Measurements from ENCODE around the gene PSD.

Gene PSD

DNA sequence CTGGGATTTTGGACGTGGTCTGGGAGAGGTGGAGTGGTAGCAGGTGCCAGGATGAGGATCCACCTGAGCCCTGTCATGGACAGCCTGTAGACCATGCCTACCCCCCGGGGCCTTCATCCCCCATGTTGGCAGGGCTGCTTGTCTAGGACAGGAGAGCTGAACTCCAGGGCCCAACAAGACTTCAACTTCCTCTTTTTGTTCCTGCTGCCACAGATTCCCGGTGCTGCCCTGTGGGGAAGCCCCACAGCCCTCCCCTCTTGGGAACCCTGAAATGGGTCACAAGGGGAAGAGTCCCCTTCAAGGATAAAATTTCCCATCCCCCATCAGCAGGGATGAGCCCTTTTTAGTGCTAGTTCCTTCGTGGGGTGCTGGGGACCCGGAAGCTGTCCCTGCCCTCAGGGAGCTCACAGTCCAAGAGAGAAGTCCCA, 15.0 kb upstream of the PSD start:
- H3K27me3 ChIP-seq (ENCODE audit: insufficient read depth, low read depth) = peaks cover 12% of the 10 kb centered on the region; the same call in 1 of the 2 replicates
- 0 out of 2 replicates have a peak overlapping the region, but pooled peaks have one; percentile 72 for H2AFZ ChIP-seq (ENCODE audit: low read depth)
- TF ChIP-seq, protein P1, sequence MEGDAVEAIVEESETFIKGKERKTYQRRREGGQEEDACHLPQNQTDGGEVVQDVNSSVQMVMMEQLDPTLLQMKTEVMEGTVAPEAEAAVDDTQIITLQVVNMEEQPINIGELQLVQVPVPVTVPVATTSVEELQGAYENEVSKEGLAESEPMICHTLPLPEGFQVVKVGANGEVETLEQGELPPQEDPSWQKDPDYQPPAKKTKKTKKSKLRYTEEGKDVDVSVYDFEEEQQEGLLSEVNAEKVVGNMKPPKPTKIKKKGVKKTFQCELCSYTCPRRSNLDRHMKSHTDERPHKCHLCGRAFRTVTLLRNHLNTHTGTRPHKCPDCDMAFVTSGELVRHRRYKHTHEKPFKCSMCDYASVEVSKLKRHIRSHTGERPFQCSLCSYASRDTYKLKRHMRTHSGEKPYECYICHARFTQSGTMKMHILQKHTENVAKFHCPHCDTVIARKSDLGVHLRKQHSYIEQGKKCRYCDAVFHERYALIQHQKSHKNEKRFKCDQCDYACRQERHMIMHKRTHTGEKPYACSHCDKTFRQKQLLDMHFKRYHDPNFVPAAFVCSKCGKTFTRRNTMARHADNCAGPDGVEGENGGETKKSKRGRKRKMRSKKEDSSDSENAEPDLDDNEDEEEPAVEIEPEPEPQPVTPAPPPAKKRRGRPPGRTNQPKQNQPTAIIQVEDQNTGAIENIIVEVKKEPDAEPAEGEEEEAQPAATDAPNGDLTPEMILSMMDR (conservative IDR thresholded peaks at IDR 0.05; ENCODE audit: low read depth, low read length) = no peak
- H3K27ac ChIP-seq = no peak overlapping the region
- H4K20me1 ChIP-seq (ENCODE audit: insufficient read depth) = no peaks in the 10 kb centered on the region
- peaks cover 15% of the 10 kb centered on the region for H3K4me1 ChIP-seq (ENCODE audit: low read depth, poor library complexity, severe bottlenecking)
- no peaks in the 10 kb centered on the region for H3K36me3 ChIP-seq (ENCODE audit: insufficient read depth)
- H3K4me2 ChIP-seq = peak overlapping the region; percentile 56; the same call in 1 of the 2 replicates
- no peak overlapping the region for H3K4me3 ChIP-seq (IDR thresholded peaks at IDR 0.05; ENCODE audit: insufficient read depth, low read depth, low read length)
- no peaks in the 10 kb centered on the region; the same call in 1 of the 2 replicates for H3K79me2 ChIP-seq (ENCODE audit: insufficient read depth, low read depth)
- H3K9ac ChIP-seq = no peak overlapping the region

DNA sequence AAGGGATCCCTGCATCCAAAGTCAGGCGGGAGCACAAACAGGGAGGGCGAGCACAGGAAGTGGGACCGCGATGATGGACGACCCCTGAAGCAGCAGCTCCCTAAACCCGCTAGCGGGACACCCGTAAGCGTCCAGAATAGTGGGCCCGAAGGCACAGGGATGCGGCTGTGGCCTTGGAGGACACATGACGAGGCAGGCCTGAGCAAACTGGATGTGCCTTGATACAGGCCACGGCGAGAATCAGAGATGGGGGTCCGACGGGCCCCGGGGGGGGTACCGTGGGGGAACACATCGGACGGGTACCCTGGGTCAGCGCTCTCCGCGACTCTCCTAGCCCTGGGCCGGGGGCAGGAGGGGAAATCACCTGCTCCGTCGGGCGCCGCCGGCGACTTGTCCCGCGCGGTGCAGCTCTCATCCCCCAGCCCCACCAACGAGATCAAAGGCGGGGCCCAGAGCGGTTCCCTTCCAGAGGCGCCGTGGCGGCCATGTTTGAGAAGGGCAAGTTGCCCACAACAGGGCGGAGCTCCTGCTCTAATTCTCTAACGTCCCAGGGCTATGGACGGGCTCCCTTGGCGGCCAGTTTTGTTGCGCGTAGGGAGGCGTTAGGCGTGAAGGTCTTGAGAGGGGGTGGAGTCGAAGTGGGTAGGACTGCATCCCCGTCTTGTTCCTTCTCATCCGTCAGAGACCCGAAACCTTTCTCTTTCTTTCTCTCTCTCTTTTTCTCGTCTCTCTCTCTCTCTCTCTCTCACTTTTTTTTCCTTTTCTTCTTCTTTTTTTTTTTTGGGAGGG, 13.8 kb upstream of the PSD start, which contains the start of gene CUEDC2:
TSS of gene CUEDC2 (minus strand) at position 413 of the 789 bp plus-strand sequence. CDS start 7,386 bp downstream, outside the sequence.
- TF ChIP-seq, protein P1 (conservative IDR thresholded peaks at IDR 0.05; ENCODE audit: low read depth, low read length) = no peak

DNA sequence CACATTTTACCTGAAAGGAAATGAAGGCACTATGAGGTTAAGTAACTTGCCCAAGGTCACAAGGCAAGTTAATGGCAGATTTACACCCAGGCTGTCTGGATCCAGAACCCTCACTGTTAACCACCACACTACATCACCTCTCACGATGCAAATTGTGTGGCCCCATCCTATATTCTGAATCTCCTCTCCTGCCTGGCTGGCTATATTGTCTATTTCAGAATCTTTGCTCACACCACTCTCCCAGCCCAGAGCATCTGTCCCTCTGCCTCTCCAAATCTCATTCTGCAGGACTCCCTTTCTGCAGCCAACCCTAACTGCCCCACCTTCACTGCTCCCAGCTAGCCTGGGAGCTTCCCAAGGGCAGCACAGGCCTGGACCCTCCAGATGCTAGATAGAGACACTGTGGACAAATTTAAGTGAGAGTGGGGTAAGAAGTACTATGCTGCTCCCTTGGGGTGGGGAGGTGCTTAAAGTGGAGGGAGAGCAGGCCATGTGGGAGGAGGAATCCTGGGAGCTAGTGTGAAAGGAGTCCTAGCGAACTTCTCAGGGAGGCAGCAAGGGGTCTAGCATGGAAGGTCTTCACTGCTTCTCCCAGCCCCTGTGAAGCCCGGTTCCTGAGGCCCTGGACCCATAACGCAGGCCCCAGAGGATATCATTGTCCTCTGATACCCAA, 13.0 kb upstream of the PSD start:
- H3K4me3 ChIP-seq (IDR thresholded peaks at IDR 0.05; ENCODE audit: insufficient read depth, low read depth, low read length) = peak overlapping the region; percentile 32
- no peaks in the 10 kb centered on the region for H4K20me1 ChIP-seq (ENCODE audit: insufficient read depth)
- peaks cover 15% of the 10 kb centered on the region for H3K4me1 ChIP-seq (ENCODE audit: low read depth, poor library complexity, severe bottlenecking)
- H3K9ac ChIP-seq = peak overlapping the region; percentile 80
- H3K79me2 ChIP-seq (ENCODE audit: insufficient read depth, low read depth) = no peaks in the 10 kb centered on the region; the same call in 1 of the 2 replicates
- H3K27ac ChIP-seq = peak overlapping the region; percentile 47
- H3K36me3 ChIP-seq (ENCODE audit: insufficient read depth) = no peaks in the 10 kb centered on the region
- H2AFZ ChIP-seq (ENCODE audit: low read depth) = peak overlapping the region; percentile 72
- H3K27me3 ChIP-seq (ENCODE audit: insufficient read depth, low read depth) = peaks cover 12% of the 10 kb centered on the region; the same call in 1 of the 2 replicates
- H3K4me2 ChIP-seq = peak overlapping the region; percentile 81
- TF ChIP-seq, protein P1 (conservative IDR thresholded peaks at IDR 0.05; ENCODE audit: low read depth, low read length) = no peak

More for the DNA sequence above, 13.8 kb upstream of the PSD start, which contains the start of gene CUEDC2:
- Histone ChIP-seq H3K4me3 (IDR thresholded peaks at IDR 0.05; ENCODE audit: insufficient read depth, low read depth, low read length) (peak within 1 kb of the TSS; percentile 32), H2AFZ (ENCODE audit: low read depth) (peak within 1 kb of the TSS; percentile 72), H3K36me3 (ENCODE audit: insufficient read depth) (no peaks in the 10 kb centered on the region), H3K79me2 (ENCODE audit: insufficient read depth, low read depth) (no peaks in the 10 kb centered on the region; the same call in 1 of the 2 replicates), H4K20me1 (ENCODE audit: insufficient read depth) (no peaks in the 10 kb centered on the region), H3K4me1 (ENCODE audit: low read depth, poor library complexity, severe bottlenecking) (peaks cover 15% of the 10 kb centered on the region), H3K9ac (peak within 1 kb of the TSS; percentile 80), H3K4me2 (peak within 1 kb of the TSS; percentile 81), H3K27me3 (ENCODE audit: insufficient read depth, low read depth) (peaks cover 12% of the 10 kb centered on the region; the same call in 1 of the 2 replicates), H3K27ac (peak within 1 kb of the TSS; percentile 47)

DNA sequence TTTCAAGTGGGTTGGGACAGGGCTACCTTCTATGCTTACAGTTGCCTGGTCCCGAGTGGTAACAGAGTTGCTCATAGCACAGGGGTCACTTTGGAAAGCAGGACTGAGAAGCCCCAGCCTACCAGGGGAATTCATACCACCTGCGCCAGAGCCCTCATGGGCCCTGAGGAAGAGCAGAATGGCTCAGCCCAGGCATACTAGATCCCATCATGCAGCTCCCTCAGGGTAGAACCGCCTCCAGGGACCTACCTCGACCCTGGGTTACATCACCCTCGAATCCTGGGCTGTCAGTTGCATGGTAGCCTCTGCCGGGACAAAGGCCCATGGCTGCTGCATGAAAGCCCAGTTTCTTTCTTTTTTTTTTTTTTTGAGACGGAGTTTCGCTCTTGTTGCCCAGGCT, 10.9 kb upstream of the PSD start:
- Histone ChIP-seq H4K20me1 (ENCODE audit: insufficient read depth) (no peaks in the 10 kb centered on the region), H3K79me2 (ENCODE audit: insufficient read depth, low read depth) (no peaks in the 10 kb centered on the region; the same call in 1 of the 2 replicates), H3K27ac (no peak overlapping the region), H3K4me2 (no peak overlapping the region), H2AFZ (ENCODE audit: low read depth) (no peak overlapping the region), H3K9ac (no peak overlapping the region), H3K4me3 (IDR thresholded peaks at IDR 0.05; ENCODE audit: insufficient read depth, low read depth, low read length) (no peak overlapping the region), H3K36me3 (ENCODE audit: insufficient read depth) (no peaks in the 10 kb centered on the region), H3K27me3 (ENCODE audit: insufficient read depth, low read depth) (peaks cover 6% of the 10 kb centered on the region; the same call in 1 of the 2 replicates), H3K4me1 (ENCODE audit: low read depth, poor library complexity, severe bottlenecking) (peaks cover 15% of the 10 kb centered on the region)
- TF ChIP-seq, protein P1 (conservative IDR thresholded peaks at IDR 0.05; ENCODE audit: low read depth, low read length) = no peak
